Common myeloid progenitor, CD34-positive (primary cell): Measurements from ENCODE around the gene PRR22.

Source experiments
- CTCF ChIA-PET: fragments of 350-600 bp; sonication (Branson Sonifier 250); formaldehyde crosslinking; loops from one replicate; lab custom pipeline; 2021; ENCODE audit warnings: antibody characterized with exemption; lab: Charles Lee
- POLR2A ChIA-PET: fragments of 350-600 bp; sonication (Branson Sonifier 250); formaldehyde crosslinking; loops from one replicate; lab custom pipeline; 2021; ENCODE audit warnings: antibody characterized with exemption; lab: Charles Lee
- DNase-seq, 3 donors: peaks; one replicate each; pipeline versions ENCODE4 v3.0.0 to v3.0.0-alpha.2; 2013
- H3K27ac ChIP-seq, 2 experiments: 1 replicate in 1 of 2; 2 replicates in 1 of 2; pipeline ENCODE4 v1.7.0; 2013; ENCODE audit warnings: inconsistent platforms in 2 of 2, low read length in 2 of 2, mild to moderate bottlenecking in 2 of 2, low read depth in 1 of 2, moderate library complexity in 1 of 2; ENCODE audit not compliant: severe bottlenecking in 2 of 2, insufficient read depth in 1 of 2, poor library complexity in 1 of 2
- H3K27me3 ChIP-seq, 5 experiments: replicated peaks in 2 of 5; 1 replicate in 3 of 5; 2 replicates in 2 of 5; pipeline versions ENCODE4 v1.6.1 to v1.7.0; 2013; ENCODE audit warnings: low read length in 4 of 5, mild to moderate bottlenecking in 2 of 5, moderate library complexity in 2 of 5, inconsistent platforms in 1 of 5; ENCODE audit not compliant: insufficient read depth in 5 of 5, control insufficient read depth in 4 of 5
- H3K36me3 ChIP-seq, 4 experiments: 1 replicate in 2 of 4; 2 replicates in 2 of 4; pipeline versions ENCODE4 v1.6.1 to v1.7.0; 2013; ENCODE audit warnings: low read length in 3 of 4, control low read depth in 1 of 4, mild to moderate bottlenecking in 1 of 4; ENCODE audit not compliant: control insufficient read depth in 4 of 4, insufficient read depth in 4 of 4
- H3K4me1 ChIP-seq, 4 experiments: 1 replicate in 3 of 4; 2 replicates in 1 of 4; pipeline versions ENCODE4 v1.6.1 to v1.7.1; 2013; ENCODE audit warnings: low read length in 3 of 4, mild to moderate bottlenecking in 3 of 4, control low read depth in 1 of 4, inconsistent platforms in 1 of 4, moderate library complexity in 1 of 4; ENCODE audit not compliant: control insufficient read depth in 4 of 4, insufficient read depth in 4 of 4; ENCODE audit errors: control extremely low read depth in 1 of 4
- H3K4me3 ChIP-seq, 7 experiments: 1 replicate in 4 of 7; 2 replicates in 3 of 7; pipeline versions ENCODE4 v1.5.1 to v1.7.0; 2013; ENCODE audit warnings: mild to moderate bottlenecking in 7 of 7, low read length in 6 of 7, moderate library complexity in 6 of 7, inconsistent platforms in 2 of 7, low read depth in 2 of 7, control low read depth in 1 of 7; ENCODE audit not compliant: insufficient read depth in 4 of 7, control insufficient read depth in 1 of 7; ENCODE audit errors: extremely low read depth in 1 of 7
- H3K9me3 ChIP-seq, 5 experiments: 1 replicate in 4 of 5; 2 replicates in 1 of 5; pipeline versions ENCODE4 v1.6.1 to v1.7.1; 2013; ENCODE audit warnings: low read length in 4 of 5, mild to moderate bottlenecking in 2 of 5, inconsistent platforms in 1 of 5, low read depth in 1 of 5, moderate library complexity in 1 of 5; ENCODE audit not compliant: control insufficient read depth in 4 of 5, insufficient read depth in 2 of 5; ENCODE audit errors: control extremely low read depth in 1 of 5
- WGBS: methylation state at CpG from one replicate; pipeline ENCODE4 v1.1.5; 2013; ENCODE audit not compliant: insufficient coverage; 5-methylcytosine and 5-hydroxymethylcytosine counted together

The PRR22 gene

GRCh38 chr19:5822181-5822844, 37.8 kb upstream of the PRR22 start:
- WGBS = 86% methylated on average over 24 of the region's 30 CpGs
- Histone ChIP-seq H3K9me3 (no peaks in the 10 kb centered on the region), H3K27ac (no peak overlapping the region), H3K4me3 (no peak overlapping the region), H3K27me3 (peaks cover 0 to 2% (median 0%) of the 10 kb centered on the region in 5 experiments), H3K4me1 (peaks cover 0 to 13% (median 12%) of the 10 kb centered on the region in 4 experiments), H3K36me3 (no peaks in the 10 kb centered on the region)
- no peak for DNase-seq
- ChIA-PET POLR2A (no interaction called here), CTCF (interaction anchor here (0.7 to 1.9 kb wide), 5 partner anchors 13 to 48 kb away, joined by 3 to 7 read pairs (median 4); no protein-coding TSS in a partner anchor)

GRCh38 chr19:5821521-5822180, 37.1 kb upstream of the PRR22 start:
- Histone ChIP-seq H3K27me3 (peaks cover 0 to 2% (median 0%) of the 10 kb centered on the region in 5 experiments), H3K4me1 (peaks cover 0 to 6% (median 6%) of the 10 kb centered on the region in 4 experiments), H3K9me3 (no peaks in the 10 kb centered on the region), H3K36me3 (no peaks in the 10 kb centered on the region), H3K27ac (no peak overlapping the region), H3K4me3 (no peak overlapping the region)
- no peak for DNase-seq
- POLR2A ChIA-PET = no interaction called here
- WGBS = 70% methylated on average over 5 of the region's 8 CpGs
- CTCF ChIA-PET = interaction anchor here (0.7 to 1.9 kb wide), 4 partner anchors 15 to 48 kb away, joined by 3 to 7 read pairs (median 4); no protein-coding TSS in a partner anchor

- Histone ChIP-seq H3K27me3 (peaks cover 0 to 2% (median 0%) of the 10 kb centered on the region in 5 experiments), H3K27ac (no peak overlapping the region), H3K9me3 (no peaks in the 10 kb centered on the region), H3K4me1 (no peaks in the 10 kb centered on the region), H3K36me3 (no peaks in the 10 kb centered on the region), H3K4me3 (no peak overlapping the region)
- WGBS = 76% methylated on average over 6 of the region's 6 CpGs
- POLR2A ChIA-PET = interaction anchor here (0.7 kb wide), 1 partner anchor 43 kb away, joined by 3 read pairs; no protein-coding TSS in a partner anchor
- peak in 1 of 3 donors; percentile 24 for DNase-seq
- CTCF ChIA-PET = interaction anchor here (0.7 to 1.6 kb wide), 2 partner anchors 14 to 17 kb away, joined by 3 to 7 read pairs; no protein-coding TSS in a partner anchor
Measured at GRCh38 chr19:5820785-5821184, 36.2 kb upstream of the PRR22 start.

- CTCF ChIA-PET = no interaction called here
- 90% methylated on average over 2 of the region's 10 CpGs for WGBS
- Histone ChIP-seq H3K9me3 (no peaks in the 10 kb centered on the region), H3K36me3 (no peaks in the 10 kb centered on the region), H3K4me1 (no peaks in the 10 kb centered on the region), H3K4me3 (no peak overlapping the region), H3K27me3 (peaks cover 0 to 2% (median 0%) of the 10 kb centered on the region in 5 experiments), H3K27ac (no peak overlapping the region)
- POLR2A ChIA-PET = no interaction called here
- DNase-seq = no peak
Measured at GRCh38 chr19:5818594-5818993, 34.0 kb upstream of the PRR22 start.

GRCh38 chr19:5817218-5817617, 32.7 kb upstream of the PRR22 start:
- H3K4me1 ChIP-seq = no peaks in the 10 kb centered on the region
- DNase-seq = no peak
- peaks cover 0 to 2% (median 0%) of the 10 kb centered on the region in 5 experiments for H3K27me3 ChIP-seq
- H3K4me3 ChIP-seq = no peak overlapping the region
- 100% methylated on average over 2 of the region's 2 CpGs for WGBS
- ChIA-PET CTCF (no interaction called here), POLR2A (interaction anchor here (0.6 kb wide), 1 partner anchor 65 kb away, joined by 3 read pairs; no protein-coding TSS in a partner anchor)
- no peaks in the 10 kb centered on the region for H3K36me3 ChIP-seq
- H3K27ac ChIP-seq = no peak overlapping the region
- no peaks in the 10 kb centered on the region for H3K9me3 ChIP-seq

GRCh38 chr19:5814852-5815246, 30.3 kb upstream of the PRR22 start:
- 90% methylated on average over 4 of the region's 11 CpGs for WGBS
- Histone ChIP-seq H3K9me3 (no peaks in the 10 kb centered on the region), H3K4me1 (no peaks in the 10 kb centered on the region), H3K4me3 (no peak overlapping the region), H3K27me3 (peaks cover 0 to 2% (median 0%) of the 10 kb centered on the region in 5 experiments), H3K36me3 (no peaks in the 10 kb centered on the region), H3K27ac (no peak overlapping the region)
- CTCF ChIA-PET = interaction anchor here (1.8 kb wide), 1 partner anchor 10 kb away, joined by 3 read pairs; no protein-coding TSS in a partner anchor
- POLR2A ChIA-PET = no interaction called here
- DNase-seq = no peak
